ENCODE results near the gene PECR. TPM values are rescaled to one million over a fixed set of nuclear protein-coding genes. Genes with fewer than 3 reads are reported as not detected.
A peak's percentile ranks its signal among the peaks of the same experiment; 100 is the strongest.

Gene PECR
- total and polyA plus RNA-seq, 2 of the 13 experiments (the other 11 are each of a cell fraction or from before 2014, with no cell fraction given) = 151 to 153 TPM

GRCh38 chr2:216057688-216058193, 23.9 kb downstream of the PECR start:
- Histone ChIP-seq H2AFZ (ENCODE audit: low read length) (no peak overlapping the region), H3K79me2 (ENCODE audit: insufficient read depth, low read length) (no peaks in the 10 kb centered on the region), H3K27me3 (ENCODE audit: control insufficient read depth in 1 of 2, insufficient read depth in 2 of 2, low read length in 2 of 2) (no peaks in the 10 kb centered on the region), H3K36me3 (replicated peaks in 1 of 2; ENCODE audit: control insufficient read depth in 1 of 2, insufficient read depth in 2 of 2, low read length in 2 of 2) (peaks cover 18 to 45% of the 10 kb centered on the region in 2 experiments), H3K27ac (ENCODE audit: extremely low read length, insufficient read depth, low read length) (peak overlapping the region; percentile 1), H3K4me3 (replicated peaks in 1 of 3; ENCODE audit: insufficient read depth in 1 of 3, low read depth in 2 of 3, low read length in 3 of 3) (no peak overlapping the region), H3K9me3 (ENCODE audit: low read length) (no peaks in the 10 kb centered on the region), H3K4me1 (ENCODE audit: insufficient read depth, low read length) (peaks cover 46% of the 10 kb centered on the region), H3K4me2 (ENCODE audit: low read depth, low read length) (no peak overlapping the region), H3K9ac (ENCODE audit: insufficient read depth, low read depth, low read length) (no peak overlapping the region), H4K20me1 (ENCODE audit: insufficient read depth, low read length) (no peaks in the 10 kb centered on the region)
- ChIA-PET CTCF (ENCODE audit: low intra/inter-chr PET ratio, low total read pairs) (no interaction called here), POLR2A (interaction anchor here (1.4 to 1.5 kb wide), 2 partner anchors 24 to 26 kb away, joined by 3 to 4 read pairs; no protein-coding TSS in a partner anchor)
- 84% methylated on average over 7 of the region's 7 CpGs for WGBS (ENCODE audit: low lambda C conversion rate)
- ATAC-seq (peak; percentile 72), DNase-seq (ENCODE audit: low spot score) (no peak), FAIRE-seq (no peak)
- TF ChIP-seq POLR2A (IDR thresholded peaks at IDR 0.05; ENCODE audit: insufficient read depth in 1 of 2, low read depth in 2 of 2, low read length in 2 of 2) (peak in 1 of 2 experiments; percentile 39; a peak in 1 of 4 replicates), POLR2AphosphoS2 (IDR thresholded peaks at IDR 0.05; ENCODE audit: low read depth, low read length) (0 out of 2 replicates have a peak, but pooled peaks have one; percentile 48), KDM3A (CRISPR knock-in tag; IDR thresholded peaks at IDR 0.05; ENCODE audit: low read depth) (no peak)
- TF ChIP-seq, protein P1, sequence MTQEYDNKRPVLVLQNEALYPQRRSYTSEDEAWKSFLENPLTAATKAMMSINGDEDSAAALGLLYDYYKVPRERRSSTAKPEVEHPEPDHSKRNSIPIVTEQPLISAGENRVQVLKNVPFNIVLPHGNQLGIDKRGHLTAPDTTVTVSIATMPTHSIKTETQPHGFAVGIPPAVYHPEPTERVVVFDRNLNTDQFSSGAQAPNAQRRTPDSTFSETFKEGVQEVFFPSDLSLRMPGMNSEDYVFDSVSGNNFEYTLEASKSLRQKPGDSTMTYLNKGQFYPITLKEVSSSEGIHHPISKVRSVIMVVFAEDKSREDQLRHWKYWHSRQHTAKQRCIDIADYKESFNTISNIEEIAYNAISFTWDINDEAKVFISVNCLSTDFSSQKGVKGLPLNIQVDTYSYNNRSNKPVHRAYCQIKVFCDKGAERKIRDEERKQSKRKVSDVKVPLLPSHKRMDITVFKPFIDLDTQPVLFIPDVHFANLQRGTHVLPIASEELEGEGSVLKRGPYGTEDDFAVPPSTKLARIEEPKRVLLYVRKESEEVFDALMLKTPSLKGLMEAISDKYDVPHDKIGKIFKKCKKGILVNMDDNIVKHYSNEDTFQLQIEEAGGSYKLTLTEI (CRISPR knock-in tag; conservative IDR thresholded peaks at IDR 0.05) = no peak
- intact Hi-C loops (cut with micrococcal nuclease; ENCODE audit: unreplicated experiment) (no loop called here), in situ Hi-C loops (cut with HindIII; ENCODE audit: extremely low pct_ligation_motif_present, low pct_unique_long_range_greater_than_20kb) (no loop called here)
- BruUV-seq (replicated peaks) = no TSS peak

- H3K9me3 ChIP-seq (ENCODE audit: low read length) = no peaks in the 10 kb centered on the region
- DNase-seq (ENCODE audit: low spot score) = no peak
- no peak overlapping the region for H3K27ac ChIP-seq (ENCODE audit: extremely low read length, insufficient read depth, low read length)
Observed at GRCh38 chr2:216056739-216057138, 24.9 kb downstream of the PECR start.

More at GRCh38 chr2:216056739-216057138, 24.9 kb downstream of the PECR start:
- no peak for FAIRE-seq
- intact Hi-C loops (cut with micrococcal nuclease; ENCODE audit: unreplicated experiment) = no loop called here
- ChIA-PET POLR2A (interaction anchor here (0.7 kb wide), 1 partner anchor 132 kb away, joined by 3 read pairs; no protein-coding TSS in a partner anchor), CTCF (ENCODE audit: low intra/inter-chr PET ratio, low total read pairs) (no interaction called here)
- in situ Hi-C loops (cut with HindIII; ENCODE audit: extremely low pct_ligation_motif_present, low pct_unique_long_range_greater_than_20kb) = no loop called here
- no peaks in the 10 kb centered on the region for H3K27me3 ChIP-seq (ENCODE audit: control insufficient read depth in 1 of 2, insufficient read depth in 2 of 2, low read length in 2 of 2)
- no peak overlapping the region for H2AFZ ChIP-seq (ENCODE audit: low read length)
- no peak for ATAC-seq
- H3K4me1 ChIP-seq (ENCODE audit: insufficient read depth, low read length) = peaks cover 46% of the 10 kb centered on the region
- peaks cover 14 to 35% of the 10 kb centered on the region in 2 experiments for H3K36me3 ChIP-seq (replicated peaks in 1 of 2; ENCODE audit: control insufficient read depth in 1 of 2, insufficient read depth in 2 of 2, low read length in 2 of 2)
- H3K4me3 ChIP-seq (replicated peaks in 1 of 3; ENCODE audit: insufficient read depth in 1 of 3, low read depth in 2 of 3, low read length in 3 of 3) = no peak overlapping the region
- 62% methylated on average over 3 of the region's 3 CpGs for WGBS (ENCODE audit: low lambda C conversion rate)
- BruUV-seq (replicated peaks) = no TSS peak
- no peaks in the 10 kb centered on the region for H3K79me2 ChIP-seq (ENCODE audit: insufficient read depth, low read length)
- H3K4me2 ChIP-seq (ENCODE audit: low read depth, low read length) = no peak overlapping the region
- TF ChIP-seq FOXP1 (IDR thresholded peaks at IDR 0.05) (no peak), FOXP1 (CRISPR knock-in tag; IDR thresholded peaks at IDR 0.05) (peak; percentile 49; the same call in 1 of the 2 replicates), HOMEZ (CRISPR knock-in tag; IDR thresholded peaks at IDR 0.05; ENCODE audit: low read depth) (0 out of 2 replicates have a peak, but pooled peaks have one; percentile 16), SMC3 (IDR thresholded peaks at IDR 0.05; ENCODE audit: low read length) (no peak)
- no peaks in the 10 kb centered on the region for H4K20me1 ChIP-seq (ENCODE audit: insufficient read depth, low read length)
- H3K9ac ChIP-seq (ENCODE audit: insufficient read depth, low read depth, low read length) = no peak overlapping the region
